Lower lobe of right lung (tissue), 2 donors: ENCODE measurements around the gene PACRG. TPM values are rescaled to one million over a fixed set of nuclear protein-coding genes. Genes with fewer than 3 reads are reported as not detected.
"Not testable (repeated sequence)": the region's sequence is repeated elsewhere in the genome, so short reads cannot be mapped to it uniquely, and the experiment has no call there.

Experiments used
- ATAC-seq, 2 donors: fragments of 200-7000 bp; cut with Tn5 transposase; one replicate each; pipeline ENCODE4 v1.9.1; 2020 to 2022; ENCODE audit warnings: mild to moderate bottlenecking in 2 of 2, moderate library complexity in 2 of 2
- DNase-seq: peaks from one replicate; pipeline ENCODE4 v3.0.0-alpha.2; 2020
- H3K27ac ChIP-seq: fragments of 200-600 bp; one replicate; pipeline ENCODE4 v1.8.0; 2022
- H3K27me3 ChIP-seq: fragments of 200-600 bp; one replicate; pipeline ENCODE4 v1.8.0; 2022; ENCODE audit warnings: low read depth
- H3K36me3 ChIP-seq: fragments of 200-600 bp; one replicate; pipeline ENCODE4 v1.8.0; 2022; ENCODE audit warnings: mild to moderate bottlenecking
- H3K4me1 ChIP-seq: fragments of 200-600 bp; one replicate; pipeline ENCODE4 v1.8.0; 2022
- H3K4me3 ChIP-seq: fragments of 200-600 bp; one replicate; pipeline ENCODE4 v1.8.0; 2022; ENCODE audit warnings: mild to moderate bottlenecking
- H3K9me3 ChIP-seq: fragments of 200-600 bp; one replicate; pipeline ENCODE4 v1.8.0; 2022
- CTCF ChIP-seq: fragments of 200-600 bp; IDR thresholded peaks from one replicate; pipeline ENCODE4 v1.8.0; 2022; ENCODE audit warnings: antibody characterized with exemption, mild to moderate bottlenecking
- intact Hi-C: fragments of 100-400 bp; cut with DNase I; formaldehyde crosslinking; loops from one replicate; pipeline ENCODE4 v1.11.0; 2022
- long read RNA-seq: library from polyadenylated mRNA; unstranded; transcript quantifications from one replicate; pipeline ENCODE4 v2.0.0, GENCODE V29; 2021
- total RNA-seq: library from RNA; stranded (reverse); fragmentation: NEBNext Ultra II Directional; extraction: Animal tissue kit (Norgen Biotek cat#: 25700); gene quantifications from one replicate; pipeline ENCODE4 v1.2.1, GENCODE V29; 2021
- donor health status: DM: no; HTN: yes; CAD: no; lungs with severe emphysema.

The PACRG gene
- total RNA-seq: 5.5 TPM
- long read RNA-seq, partial matches to known transcripts: 0 of 11 reads
- long read RNA-seq, other reads (novel, unspliced or antisense): 11 of 11 reads

- Histone ChIP-seq H3K9me3 (no peaks in the 10 kb centered on the region), H3K4me1 (peaks cover 7% of the 10 kb centered on the region), H3K27ac (peak within 1 kb of the TSS; percentile 87), H3K36me3 (no peaks in the 10 kb centered on the region), H3K4me3 (peak within 1 kb of the TSS; percentile 74), H3K27me3 (no peaks in the 10 kb centered on the region)
- ATAC-seq (peak; percentile 99 to 100), DNase-seq (peak; percentile 99)
- intact Hi-C loops: no loop called here
- no peak for TF ChIP-seq CTCF
These were observed at the start of gene PACRG, which contains the start of gene PRKN for GRCh38 chr6:162727322-162728182. Gene PACRG, plus strand, starts transcription at chr6:162727974. Gene PRKN, minus strand, starts transcription at chr6:162727766.

- H3K36me3 ChIP-seq, ATAC-seq, intact Hi-C loops, H3K9me3 ChIP-seq, H3K27me3 ChIP-seq, DNase-seq, H3K27ac ChIP-seq, H3K4me3 ChIP-seq, H3K4me1 ChIP-seq: not testable (repeated sequence)
These were observed 48.9 kb upstream of the PACRG start for GRCh38 chr6:162678896-162679295.

GRCh38 chr6:162679681-162680080 lies 48.1 kb upstream of the PACRG start:
- H3K4me1 ChIP-seq: no peaks in the 10 kb centered on the region
- DNase-seq (no peak), ATAC-seq (no peak)
- no peaks in the 10 kb centered on the region for H3K27me3 ChIP-seq
- H3K4me3 ChIP-seq: no peak overlapping the region
- H3K36me3 ChIP-seq: no peaks in the 10 kb centered on the region
- H3K9me3 ChIP-seq: no peaks in the 10 kb centered on the region
- intact Hi-C loops: no loop called here
- H3K27ac ChIP-seq: no peak overlapping the region
- no peak for TF ChIP-seq CTCF

GRCh38 chr6:162680367-162680766 lies 47.4 kb upstream of the PACRG start:
- H3K4me1 ChIP-seq: no peaks in the 10 kb centered on the region
- DNase-seq (no peak), ATAC-seq (no peak)
- no peaks in the 10 kb centered on the region for H3K9me3 ChIP-seq
- TF ChIP-seq CTCF: no peak
- no peak overlapping the region for H3K4me3 ChIP-seq
- intact Hi-C loops: no loop called here
- H3K36me3 ChIP-seq: no peaks in the 10 kb centered on the region
- H3K27me3 ChIP-seq: no peaks in the 10 kb centered on the region
- H3K27ac ChIP-seq: no peak overlapping the region

- no peak for TF ChIP-seq CTCF
- no peak for DNase-seq
- H3K36me3 ChIP-seq: no peaks in the 10 kb centered on the region
- H3K4me1 ChIP-seq: no peaks in the 10 kb centered on the region
- no peak overlapping the region for H3K27ac ChIP-seq
- H3K9me3 ChIP-seq: no peaks in the 10 kb centered on the region
- no peak for ATAC-seq
- H3K27me3 ChIP-seq: no peaks in the 10 kb centered on the region
- intact Hi-C loops: no loop called here
- no peak overlapping the region for H3K4me3 ChIP-seq
These were observed 46.9 kb upstream of the PACRG start for GRCh38 chr6:162680871-162681270.

- Histone ChIP-seq H3K36me3 (no peaks in the 10 kb centered on the region), H3K9me3 (no peaks in the 10 kb centered on the region), H3K4me1 (no peaks in the 10 kb centered on the region), H3K27ac (no peak overlapping the region), H3K4me3 (no peak overlapping the region), H3K27me3 (no peaks in the 10 kb centered on the region)
- ATAC-seq (no peak), DNase-seq (no peak)
- no peak for TF ChIP-seq CTCF
- intact Hi-C loops: no loop called here
These were observed 46.3 kb upstream of the PACRG start for GRCh38 chr6:162681447-162681846.
